Measurements from ENCODE around the gene WDR13.

The WDR13 gene

GRCh38 chrX:48626401-48627298, 29.4 kb downstream of the WDR13 start:
- H3K4me3 ChIP-seq (replicated peaks; ENCODE audit: low read depth, low read length) = no peak overlapping the region
- DNase-seq (ENCODE audit: low read depth) = no peak
- TF ChIP-seq CTCF (IDR thresholded peaks at IDR 0.05; ENCODE audit: low read length, missing control alignments) = no peak

GRCh38 chrX:48631376-48632090, 34.2 kb downstream of the WDR13 start:
- TF ChIP-seq CTCF (IDR thresholded peaks at IDR 0.05; ENCODE audit: low read length, missing control alignments) = peak; percentile 55
- H3K4me3 ChIP-seq (replicated peaks; ENCODE audit: low read depth, low read length) = no peak overlapping the region
- peak; percentile 94 for DNase-seq (ENCODE audit: low read depth)

GRCh38 chrX:48632207-48632606, 34.9 kb downstream of the WDR13 start:
- DNase-seq (ENCODE audit: low read depth) = no peak
- no peak overlapping the region for H3K4me3 ChIP-seq (replicated peaks; ENCODE audit: low read depth, low read length)
- TF ChIP-seq CTCF (IDR thresholded peaks at IDR 0.05; ENCODE audit: low read length, missing control alignments) = no peak

GRCh38 chrX:48636301-48636700, 39.0 kb downstream of the WDR13 start:
- TF ChIP-seq CTCF (IDR thresholded peaks at IDR 0.05; ENCODE audit: low read length, missing control alignments) = no peak
- no peak overlapping the region for H3K4me3 ChIP-seq (replicated peaks; ENCODE audit: low read depth, low read length)
- no peak for DNase-seq (ENCODE audit: low read depth)

- TF ChIP-seq CTCF (IDR thresholded peaks at IDR 0.05; ENCODE audit: low read length, missing control alignments) = no peak
- H3K4me3 ChIP-seq (replicated peaks; ENCODE audit: low read depth, low read length) = no peak overlapping the region
- DNase-seq (ENCODE audit: low read depth) = no peak
These were observed 39.5 kb downstream of the WDR13 start for GRCh38 chrX:48636776-48637175.

GRCh38 chrX:48645669-48646068, 48.4 kb downstream of the WDR13 start:
- no peak overlapping the region for H3K4me3 ChIP-seq (replicated peaks; ENCODE audit: low read depth, low read length)
- no peak for TF ChIP-seq CTCF (IDR thresholded peaks at IDR 0.05; ENCODE audit: low read length, missing control alignments)
- DNase-seq (ENCODE audit: low read depth) = no peak
